ENCODE measurements around the gene FLAD1.

DNA sequence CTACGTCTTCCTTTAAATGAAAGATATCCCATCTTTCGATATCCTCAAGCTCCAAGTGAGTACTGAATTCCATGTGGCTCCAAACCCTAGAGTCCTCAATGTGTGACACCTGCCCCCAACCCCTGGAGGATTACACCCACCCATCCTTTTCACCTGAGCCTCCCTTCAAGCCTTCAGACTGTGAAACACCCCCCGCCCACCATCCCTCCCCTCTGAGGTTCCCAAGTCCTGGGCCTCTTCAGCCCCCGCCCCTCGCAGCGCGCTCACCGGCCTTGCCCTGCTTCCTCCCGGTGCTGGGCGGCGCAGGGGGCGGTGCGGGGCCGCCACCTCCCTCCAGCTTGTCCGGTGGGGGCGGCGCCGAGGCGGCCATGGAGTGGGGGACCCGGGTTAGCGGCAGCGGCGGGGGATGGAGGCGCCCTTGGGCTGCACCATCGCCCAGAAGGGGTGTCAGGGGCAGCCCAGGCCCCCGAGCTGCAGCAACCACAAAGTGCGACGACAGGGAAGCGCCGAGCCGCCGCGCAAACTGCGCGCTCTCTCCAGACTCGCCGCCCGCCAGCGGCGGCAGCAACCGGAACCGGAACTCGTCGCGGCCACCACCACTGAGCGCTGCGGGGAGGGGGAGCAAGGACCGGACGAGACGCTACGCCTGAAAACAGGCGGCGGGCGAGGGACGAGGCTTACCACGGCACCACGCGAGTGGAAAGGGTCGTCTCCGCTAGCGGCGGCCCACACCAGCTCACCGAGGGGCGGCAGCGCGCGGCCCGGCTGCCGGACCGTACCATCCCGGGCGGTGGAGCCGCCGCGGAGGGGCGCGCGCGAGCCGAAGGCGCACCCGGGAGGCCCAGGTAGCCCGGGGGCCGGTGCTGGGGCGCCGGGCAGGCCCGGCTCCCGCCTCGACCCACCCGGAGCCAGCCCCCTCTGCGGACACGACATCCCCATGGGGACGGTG lies 21.7 kb upstream of the FLAD1 start, which contains the start of gene PYGO2:
- TF ChIP-seq CTCF (IDR thresholded peaks at IDR 0.05) (peak; percentile 61 to 91 (median 90)), POLR2A (IDR thresholded peaks at IDR 0.05) (peak; percentile 64 to 79)

Measured in uterus (tissue), 2 donors.